GM18526 (cell line): Measurements from ENCODE around the gene OSBPL6.

Experiments used
- POLR2A ChIP-seq: IDR thresholded peaks from 3 replicates; pipeline ENCODE4 v1.6.1; 2011; ENCODE audit not compliant: insufficient read length; ENCODE audit errors: extremely low read depth

The OSBPL6 gene

GRCh38 chr2:178450774-178451525 is 256.6 kb downstream of the OSBPL6 start, which contains the start of the genes PJVK and PRKRA:
TSS of gene PJVK (plus strand) at chr2:178451378. CDS start at chr2:178453410, 2,032 bp downstream.
TSS of gene PRKRA (minus strand) at chr2:178451175. CDS start at chr2:178451030, 145 bp downstream.
- peak; percentile 87 for TF ChIP-seq POLR2A

GRCh38 chr2:178452334-178452733 is 258.0 kb downstream of the OSBPL6 start:
- no peak for TF ChIP-seq POLR2A
